Heart left ventricle (tissue), 16 donors: ENCODE measurements around the gene BCL2L1. TPM values are rescaled to one million over a fixed set of nuclear protein-coding genes. Genes with fewer than 3 reads are reported as not detected.

Experiments
- ATAC-seq, 4 donors: fragments of 200-7000 bp; cut with Tn5 transposase; one replicate each; pipeline ENCODE4 v1.9.1; 2020 to 2022; ENCODE audit warnings: moderate library complexity in 4 of 4, mild to moderate bottlenecking in 3 of 4, moderate number of reproducible peaks in 1 of 4
- DNase-seq, 5 donors: peaks; one replicate each; pipeline ENCODE4 v3.0.0-alpha.2; 2020
- H3K27ac ChIP-seq, 12 donors: fragments of 200-600 bp; sonication (generic) in 4 of 12; one replicate each; pipeline versions ENCODE4 v1.5.0 to v1.8.0; 2016 to 2022; ENCODE audit warnings: mild to moderate bottlenecking in 2 of 12
- H3K27me3 ChIP-seq, 9 donors: fragments of 200-600 bp; sonication (generic) in 2 of 9; one replicate each; pipeline versions ENCODE4 v1.5.1 to v1.8.0; 2016 to 2022; ENCODE audit warnings: mild to moderate bottlenecking in 3 of 9
- H3K36me3 ChIP-seq, 9 donors: fragments of 200-600 bp; sonication (generic) in 2 of 9; one replicate each; pipeline versions ENCODE4 v1.5.0 to v1.8.0; 2018 to 2022; ENCODE audit warnings: mild to moderate bottlenecking in 2 of 9
- H3K4me1 ChIP-seq, 12 donors: fragments of 200-600 bp; sonication (generic) in 4 of 12; one replicate each; pipeline versions ENCODE4 v1.5.0 to v1.8.0; 2016 to 2022; ENCODE audit warnings: mild to moderate bottlenecking in 3 of 12
- H3K4me3 ChIP-seq, 12 donors: fragments of 200-600 bp; sonication (generic) in 4 of 12; one replicate each; pipeline versions ENCODE4 v1.5.0 to v1.8.0; 2017 to 2022; ENCODE audit warnings: mild to moderate bottlenecking in 9 of 12, moderate library complexity in 4 of 12
- H3K9me3 ChIP-seq, 12 donors: fragments of 200-600 bp; sonication (generic) in 4 of 12; one replicate each; pipeline versions ENCODE4 v1.5.0 to v1.8.0; 2016 to 2022; ENCODE audit warnings: mild to moderate bottlenecking in 1 of 12
- CTCF ChIP-seq, 12 donors: fragments of 200-600 bp; sonication (generic) in 4 of 12; IDR thresholded peaks; one replicate each; pipeline versions ENCODE4 v1.5.0 to v1.8.0; 2018 to 2022; ENCODE audit warnings: antibody characterized with exemption in 12 of 12, mild to moderate bottlenecking in 5 of 12
- POLR2A ChIP-seq, 2 donors: fragments of 450-650 bp; IDR thresholded peaks; one replicate each; pipeline ENCODE4 v1.6.1; 2017; ENCODE audit warnings: antibody characterized with exemption in 2 of 2, mild to moderate bottlenecking in 2 of 2, moderate library complexity in 2 of 2
- whole genome bisulfite sequencing, 4 donors: extraction: QIAGEN DNeasy Blood & Tissue Kit in 2 of 4; methylation state at CpG; one replicate each; pipeline versions ENCODE4 v1.1.5 to v1.1.7; 2013 to 2018; 5-methylcytosine and 5-hydroxymethylcytosine counted together
- intact Hi-C, 10 donors: fragments of 100-400 bp; cut with DNase I; formaldehyde crosslinking; loops; one replicate each; pipeline versions ENCODE4 v1.11.1 to v1.14.2; 2022
- polyA plus RNA-seq, 2 donors: library from polyadenylated mRNA; stranded (reverse); fragments of 200-250 nt; gene quantifications; one replicate each; pipeline ENCODE4 v1.2.3, GENCODE V29; 2013
- total RNA-seq, 9 donors: library from RNA; depleted of rRNA in 2 of 9; stranded (reverse); fragments of >200 nt in 2 of 9; fragmentation: NEBNext Ultra II Directional in 3 of 9; extraction: Animal tissue kit (Norgen Biotek cat#: 25700) in 3 of 9; gene quantifications; one replicate each; pipeline versions ENCODE4 v1.1.0 to v1.2.4, GENCODE V29; 2016 to 2023
- donor health status: ischemic (EF 13 %, LVEDD 7.1; RV severe dilation, severe dysfunction).
- donor health status: healthy with polysubstance abuse.
- donor health status: DM: no; HTN: yes; CAD: no.
- donor health status: DM: no; HTN: no; CAD: no.
- donor health status: ischemic (EF 25% LVEDD 6.9; RV normal size, moderate dysfunction).
- donor health status: ischemic (EF 25% LVEDD 5.7; RV mildly dilated, moderate dysfunction).
- donor health status: healthy.
- donor health status: DM: yes; HTN: yes; CAD: no.
- donor health status: ischemic (EF 35%, LVEDD 5.7; RV mildly dilated, moderate dysfunction).
- donor health status: nonischemic (EF 11% LVEDD 7.7; RV severe dilation, severe dysfunction).
- donor health status: DM: yes; HTN: yes; CAD: no.
- donor health status: PGD.
- donor health status: ischemic (EF 29% LVEDD 5.4; RV normal size, mild dysfunction).
- donor health status: nonischemic (EF 23%, LVEDD 6.1; RV moderate dilation, normal function).

Gene BCL2L1
- total and polyA plus RNA-seq, 11 donors, result 32.2 to 217 (median 62.6) TPM

GRCh38 chr20:31717478-31718201 lies 5.0 kb downstream of the BCL2L1 start:
- Histone ChIP-seq H3K36me3 (peaks cover 0 to 71% (median 27%) of the 10 kb centered on the region in 9 donors), H3K27ac (peak overlapping the region; percentile 19 to 100 (median 98)), H3K4me3 (peak overlapping the region in 11 of 12 donors; percentile 1 to 88 (median 76)), H3K4me1 (peaks cover 17 to 90% (median 75%) of the 10 kb centered on the region in 12 donors), H3K9me3 (no peaks in the 10 kb centered on the region), H3K27me3 (no peaks in the 10 kb centered on the region)
- ATAC-seq (no peak), DNase-seq (no peak)
- TF ChIP-seq CTCF (IDR thresholded peaks at IDR 0.05), result no peak
- 48 to 71% (median 60%) methylated on average over 3 to 6 of the region's 6 CpGs for WGBS, 4 donors
- intact Hi-C loops, result loop anchor here in 1 of 10 donors (10.0 kb wide), 1 partner anchor 143 kb away; no protein-coding TSS in a partner anchor

GRCh38 chr20:31716818-31717477 lies 5.7 kb downstream of the BCL2L1 start:
- ATAC-seq (no peak), DNase-seq (no peak)
- TF ChIP-seq CTCF (IDR thresholded peaks at IDR 0.05) (no peak), POLR2A (IDR thresholded peaks at IDR 0.05) (peak in 1 of 2 donors; percentile 19)
- Histone ChIP-seq H3K4me1 (peaks cover 17 to 97% (median 82%) of the 10 kb centered on the region in 12 donors), H3K27me3 (no peaks in the 10 kb centered on the region), H3K36me3 (peaks cover 0 to 71% (median 27%) of the 10 kb centered on the region in 9 donors), H3K9me3 (no peaks in the 10 kb centered on the region), H3K27ac (peak overlapping the region; percentile 19 to 100 (median 98)), H3K4me3 (peak overlapping the region in 10 of 12 donors; percentile 34 to 88 (median 78))
- WGBS, 4 donors, result 50 to 66% (median 52%) methylated on average over 5 of the region's 5 CpGs
- intact Hi-C loops, result loop anchor here in 1 of 10 donors (10.0 kb wide), 1 partner anchor 142 kb away; no protein-coding TSS in a partner anchor

GRCh38 chr20:31716351-31716750 lies 6.3 kb downstream of the BCL2L1 start:
- no peaks in the 10 kb centered on the region for H3K27me3 ChIP-seq
- 54 to 63% (median 58%) methylated on average over 1 of the region's 1 CpG for WGBS, 4 donors
- TF ChIP-seq POLR2A (IDR thresholded peaks at IDR 0.05) (no peak), CTCF (IDR thresholded peaks at IDR 0.05) (no peak)
- no peaks in the 10 kb centered on the region for H3K9me3 ChIP-seq
- DNase-seq, result no peak
- peaks cover 0 to 72% (median 27%) of the 10 kb centered on the region in 9 donors for H3K36me3 ChIP-seq
- ATAC-seq, result no peak
- H3K4me1 ChIP-seq, result peaks cover 22 to 100% (median 88%) of the 10 kb centered on the region in 12 donors
- H3K27ac ChIP-seq, result peak overlapping the region; percentile 19 to 100 (median 98)
- peak overlapping the region in 8 of 12 donors; percentile 34 to 88 (median 80) for H3K4me3 ChIP-seq
- intact Hi-C loops, result loop anchor here in 1 of 10 donors (10.0 kb wide), 1 partner anchor 142 kb away; no protein-coding TSS in a partner anchor

GRCh38 chr20:31715766-31716165 lies 6.9 kb downstream of the BCL2L1 start:
- Histone ChIP-seq H3K4me1 (peaks cover 24 to 100% (median 92%) of the 10 kb centered on the region in 12 donors), H3K27ac (peak overlapping the region in 11 of 12 donors; percentile 64 to 100 (median 98)), H3K36me3 (peaks cover 0 to 72% (median 27%) of the 10 kb centered on the region in 9 donors), H3K9me3 (no peaks in the 10 kb centered on the region), H3K27me3 (no peaks in the 10 kb centered on the region), H3K4me3 (peak overlapping the region in 2 of 12 donors; percentile 66 to 88)
- WGBS, 4 donors, result 45 to 60% (median 53%) methylated on average over 3 of the region's 3 CpGs
- TF ChIP-seq CTCF (IDR thresholded peaks at IDR 0.05), result no peak
- TF ChIP-seq POLR2A (IDR thresholded peaks at IDR 0.05), result no peak
- intact Hi-C loops, result loop anchor here in 1 of 10 donors (10.0 kb wide), 1 partner anchor 141 kb away; no protein-coding TSS in a partner anchor
- ATAC-seq (no peak), DNase-seq (no peak)
